IMR-90 (cell line): ENCODE measurements around the gene GNA15. TPM values are rescaled to one million over a fixed set of nuclear protein-coding genes. Genes with fewer than 3 reads are reported as not detected.

Source experiments
- ATAC-seq: fragments of 200-7000 bp; cut with Tn5 transposase; 2 replicates; pipeline ENCODE4 v1.9.1; 2020; ENCODE audit warnings: low read depth, mild to moderate bottlenecking, moderate library complexity
- BruUV-seq: library from RNA; stranded (reverse); fragments of 400-500 nt; replicated peaks from 2 replicates; lab custom pipeline; 2021; lab: Mats Ljungman, UMichigan
- CTCF ChIA-PET: fragments of 300-600 bp; formaldehyde crosslinking; extraction: SDS; loops from one replicate; lab custom pipeline; 2021; ENCODE audit warnings: antibody characterized with exemption; lab: Yijun Ruan, JAX
- POLR2A ChIA-PET: fragments of 300-600 bp; sonication (Branson Sonifier 250); formaldehyde crosslinking; loops from one replicate; lab custom pipeline; 2022; ENCODE audit warnings: antibody characterized with exemption; ENCODE audit not compliant: unreplicated experiment; lab: Charles Lee
- DNase-seq: peaks from one replicate; pipeline ENCODE4 v3.0.0; 2013
- H2AFZ ChIP-seq: replicated peaks from 2 replicates; pipeline ENCODE3; 2013; ENCODE audit warnings: low read length, mild to moderate bottlenecking; ENCODE audit not compliant: poor library complexity
- H2AK5ac ChIP-seq: 2 replicates; pipeline ENCODE4 v1.6.1; 2013; ENCODE audit warnings: low read depth, low read length, inconsistent platforms
- H2AK9ac ChIP-seq: replicated peaks from 2 replicates; pipeline ENCODE3; 2013; ENCODE audit warnings: mild to moderate bottlenecking, low read depth, low read length, moderate library complexity; ENCODE audit not compliant: poor library complexity
- H2BK120ac ChIP-seq: 2 replicates; pipeline ENCODE4 v1.6.1; 2013; ENCODE audit warnings: low read depth, low read length, inconsistent platforms
- H2BK15ac ChIP-seq: 3 replicates; pipeline ENCODE4 v1.6.1; 2013; ENCODE audit warnings: low read depth, low read length, inconsistent platforms
- H2BK20ac ChIP-seq: 2 replicates; pipeline ENCODE4 v1.6.1; 2013; ENCODE audit warnings: low read depth, mild to moderate bottlenecking, inconsistent platforms, low read length, moderate library complexity
- H2BK5ac ChIP-seq: 2 replicates; pipeline ENCODE4 v1.6.1; 2013; ENCODE audit warnings: mild to moderate bottlenecking, low read depth, low read length, inconsistent platforms; ENCODE audit not compliant: poor library complexity, severe bottlenecking
- H3K14ac ChIP-seq: replicated peaks from 2 replicates; pipeline ENCODE4 v1.6.1; 2013; ENCODE audit warnings: low read depth, low read length, inconsistent platforms
- H3K18ac ChIP-seq: 2 replicates; pipeline ENCODE4 v1.6.1; 2013; ENCODE audit warnings: low read depth, low read length, control low read depth
- H3K23ac ChIP-seq: 2 replicates; pipeline ENCODE4 v1.6.1; 2013; ENCODE audit warnings: low read depth, low read length, inconsistent platforms
- H3K27ac ChIP-seq: 2 replicates; pipeline ENCODE4 v1.5.1; 2013; ENCODE audit warnings: mild to moderate bottlenecking, control low read depth, low read length; ENCODE audit not compliant: insufficient read depth
- H3K27me3 ChIP-seq: 2 replicates; pipeline ENCODE4 v1.6.1; 2013; ENCODE audit warnings: low read length; ENCODE audit not compliant: control insufficient read depth, insufficient read depth
- H3K36me3 ChIP-seq: 2 replicates; pipeline ENCODE4 v1.6.1; 2013; ENCODE audit warnings: low read length, mixed read lengths; ENCODE audit not compliant: control insufficient read depth, insufficient read depth
- H3K4ac ChIP-seq: 2 replicates; pipeline ENCODE4 v1.6.1; 2013; ENCODE audit warnings: low read depth, low read length, inconsistent platforms
- H3K4me1 ChIP-seq: 2 replicates; pipeline ENCODE4 v1.6.1; 2013; ENCODE audit warnings: low read length, mixed read lengths; ENCODE audit not compliant: control insufficient read depth, insufficient read depth
- H3K4me2 ChIP-seq: 2 replicates; pipeline ENCODE4 v1.6.1; 2013; ENCODE audit warnings: low read depth, mild to moderate bottlenecking, control low read depth, low read length, moderate library complexity
- H3K4me3 ChIP-seq: 2 replicates; pipeline ENCODE4 v1.5.1; 2013; ENCODE audit warnings: low read depth, mild to moderate bottlenecking, control low read depth, low read length, moderate library complexity; ENCODE audit not compliant: insufficient read depth
- H3K56ac ChIP-seq: 2 replicates; pipeline ENCODE4 v1.6.1; 2013; ENCODE audit warnings: low read length, inconsistent platforms; ENCODE audit not compliant: insufficient read depth; ENCODE audit errors: extremely low read depth
- H3K79me1 ChIP-seq, 2 experiments: 2 replicates each; pipeline ENCODE4 v1.6.1; 2013; ENCODE audit warnings: low read length in 2 of 2, inconsistent platforms in 1 of 2, low read depth in 1 of 2
- H3K9ac ChIP-seq: 2 replicates; pipeline ENCODE4 v1.6.1; 2013; ENCODE audit warnings: low read depth, low read length, control low read depth
- H3K9me1 ChIP-seq: 2 replicates; pipeline ENCODE4 v1.6.1; 2013; ENCODE audit warnings: low read length, inconsistent platforms; ENCODE audit not compliant: insufficient read depth
- H3K9me3 ChIP-seq: 2 replicates; pipeline ENCODE4 v1.6.1; 2013; ENCODE audit warnings: low read length; ENCODE audit not compliant: control insufficient read depth, insufficient read depth
- H4K20me1 ChIP-seq: 2 replicates; pipeline ENCODE4 v1.6.1; 2013; ENCODE audit warnings: low read length, inconsistent platforms; ENCODE audit not compliant: insufficient read depth
- H4K5ac ChIP-seq: 2 replicates; pipeline ENCODE4 v1.6.1; 2013; ENCODE audit warnings: mild to moderate bottlenecking, low read depth, low read length, control low read depth
- H4K8ac ChIP-seq, 2 experiments: 2 replicates each; pipeline ENCODE4 v1.6.1; 2013; ENCODE audit warnings: low read depth in 2 of 2, low read length in 2 of 2, control low read depth in 1 of 2, inconsistent platforms in 1 of 2
- H4K91ac ChIP-seq: 2 replicates; pipeline ENCODE4 v1.6.1; 2013; ENCODE audit warnings: low read depth, low read length, inconsistent platforms; ENCODE audit not compliant: insufficient read depth
- BHLHE40 ChIP-seq: fragments of 150-350 bp; IDR thresholded peaks from 2 replicates; pipeline ENCODE4 v1.6.1; 2016; ENCODE audit warnings: mild to moderate bottlenecking, low read depth, low read length
- CEBPB ChIP-seq: IDR thresholded peaks from 2 replicates; pipeline ENCODE4 v1.6.1; 2012; ENCODE audit warnings: low read depth, low read length, improper control_type of control experiment
- FOS ChIP-seq: fragments of 150-350 bp; IDR thresholded peaks from 2 replicates; pipeline ENCODE4 v1.6.1; 2016; ENCODE audit warnings: low read depth, low read length
- MAFK ChIP-seq: IDR thresholded peaks from 2 replicates; pipeline ENCODE4 v1.6.1; 2012; ENCODE audit warnings: low read depth, low read length, improper control_type of control experiment
- MXI1 ChIP-seq: IDR thresholded peaks from 2 replicates; pipeline ENCODE4 v1.6.1; 2012; ENCODE audit warnings: low read depth, mild to moderate bottlenecking, low read length, moderate library complexity, borderline replicate concordance
- NFE2L2 ChIP-seq: fragments of 150-350 bp; IDR thresholded peaks from 2 replicates; pipeline ENCODE4 v1.6.1; 2016; ENCODE audit warnings: low read depth, mild to moderate bottlenecking, low read length
- RCOR1 ChIP-seq: IDR thresholded peaks from 2 replicates; pipeline ENCODE4 v1.6.1; 2012; ENCODE audit warnings: mild to moderate bottlenecking, low read length, improper control_type of control experiment; ENCODE audit not compliant: insufficient replicate concordance
- WGBS, 2 experiments: methylation state at CpG; one replicate each; pipeline versions ENCODE4 v1.1.5 to v1.1.7; 2013; ENCODE audit warnings: missing lambda C conversion rate in 2 of 2; ENCODE audit not compliant: insufficient read length in 1 of 2; ENCODE audit errors: extremely low coverage in 2 of 2; 5-methylcytosine and 5-hydroxymethylcytosine counted together
- dilution Hi-C: fragments of 300-500 bp; cut with HindIII; formaldehyde crosslinking; loops from one replicate; pipeline ENCODE4 v1.14.3; 2018; ENCODE audit warnings: low sequenced_read_pairs; ENCODE audit not compliant: unreplicated experiment
- in situ Hi-C: fragments of 300-500 bp; cut with MboI; formaldehyde crosslinking; loops from 3 replicates; pipeline ENCODE4 v1.14.3; 2019; ENCODE audit warnings: low sequenced_read_pairs, inconsistent platforms, mixed read lengths
- intact Hi-C: fragments of 100-400 bp; cut with micrococcal nuclease; formaldehyde crosslinking; loops from 2 replicates; pipeline ENCODE4 v1.10.0; 2022
- polyA plus RNA-seq, 3 experiments: library from polyadenylated mRNA; depleted of rRNA; stranded (reverse); fragments of >200 nt; gene quantifications; 2 replicates each; pipeline ENCODE4 v1.2.3, GENCODE V29; 2012; ENCODE audit warnings: low replicate concordance in 1 of 3
- total RNA-seq: library from RNA; depleted of rRNA; stranded (reverse); fragments of >200 nt; gene quantifications from 2 replicates; pipeline ENCODE4 v1.2.3, GENCODE V29; 2012
- TF ChIP-seq, protein P1 (sequence below): fragments of 150-350 bp; IDR thresholded peaks from 2 replicates; pipeline ENCODE4 v1.6.1; 2016; ENCODE audit warnings: low read depth, mild to moderate bottlenecking, low read length, moderate library complexity, borderline replicate concordance

Gene GNA15
- total and polyA plus RNA-seq, 2 of the 4 experiments (the other 2 are of a cell fraction): 0.18 TPM; not detected in 1

DNA sequence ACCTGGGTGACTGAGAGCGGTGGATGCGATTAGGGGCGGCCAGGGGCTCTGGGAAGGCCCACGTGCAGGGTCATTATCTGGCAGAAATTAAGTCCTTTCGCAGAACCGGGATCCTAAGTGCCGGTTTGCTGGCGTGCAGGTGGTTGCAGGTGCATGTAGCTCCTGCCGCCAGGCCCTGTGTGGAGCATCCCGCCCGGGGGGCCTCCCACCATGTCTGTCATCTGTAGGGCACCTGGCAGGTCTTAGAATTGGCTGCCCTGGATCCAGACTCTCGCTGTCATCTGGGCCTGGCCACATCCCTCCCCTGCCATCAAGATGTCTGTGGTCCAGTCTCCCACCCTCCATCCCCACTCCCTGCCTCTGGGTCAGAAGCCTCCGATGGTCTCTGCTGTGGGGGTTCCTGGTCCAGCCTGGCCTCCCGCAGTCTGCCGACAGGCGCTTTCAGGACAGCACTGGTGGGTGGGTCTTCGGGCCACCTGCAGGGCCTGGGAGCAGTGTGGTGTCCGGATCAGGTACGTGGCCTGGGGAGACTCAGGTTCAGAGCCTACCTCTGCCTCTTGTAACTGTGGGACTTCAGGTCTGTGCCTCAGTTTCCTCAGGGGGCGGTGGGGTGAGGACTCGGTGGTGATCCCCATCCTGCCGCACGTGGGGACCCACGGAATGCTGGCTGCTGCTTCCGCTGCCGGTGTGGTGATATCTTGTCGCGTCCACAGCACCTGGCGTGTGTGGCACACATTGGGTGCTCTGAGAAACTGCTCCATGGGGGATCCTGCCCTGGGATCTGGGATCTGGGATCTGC, 36.3 kb upstream of the GNA15 start:
- POLR2A ChIA-PET: no interaction called here
- Histone ChIP-seq H3K27ac (no peak overlapping the region), H3K23ac (no peak overlapping the region), H3K18ac (no peak overlapping the region), H3K36me3 (no peaks in the 10 kb centered on the region), H2BK15ac (no peak overlapping the region), H3K4me3 (no peak overlapping the region), H4K20me1 (peaks cover 97% of the 10 kb centered on the region), H3K56ac (no peak overlapping the region), H3K4ac (no peak overlapping the region), H2BK20ac (no peak overlapping the region), H4K91ac (no peak overlapping the region), H2AK9ac (peak overlapping the region; percentile 63), H2AFZ (no peak overlapping the region), H4K5ac (no peak overlapping the region), H3K9ac (no peak overlapping the region), H3K4me2 (no peak overlapping the region), H2BK5ac (no peak overlapping the region), H4K8ac (no peak overlapping the region), H3K79me1 (peaks cover 4 to 85% of the 10 kb centered on the region in 2 experiments; a peak in 3 of 4 replicates), H3K27me3 (no peaks in the 10 kb centered on the region), H3K9me1 (peaks cover 12% of the 10 kb centered on the region; the same call in 1 of the 2 replicates), H2AK5ac (no peak overlapping the region; the same call in 1 of the 2 replicates), H3K14ac (no peak overlapping the region), H3K9me3 (no peaks in the 10 kb centered on the region), H2BK120ac (no peak overlapping the region), H3K4me1 (peaks cover 22% of the 10 kb centered on the region)
- in situ Hi-C loops: loop anchor here (5.0 kb wide), 1 partner anchor 147 kb away; no protein-coding TSS in a partner anchor
- ATAC-seq: no peak
- 95% methylated on average over 26 of the region's 29 CpGs; no CpG with 5 or more reads in 1 of the 2 experiments for WGBS, 2 experiments
- no peak for TF ChIP-seq FOS
- no peak for TF ChIP-seq MXI1
- TF ChIP-seq CEBPB: no peak
- no peak for TF ChIP-seq BHLHE40
- no peak for TF ChIP-seq MAFK
- TF ChIP-seq NFE2L2: no peak
- no peak for TF ChIP-seq RCOR1
- TF ChIP-seq, protein P1, sequence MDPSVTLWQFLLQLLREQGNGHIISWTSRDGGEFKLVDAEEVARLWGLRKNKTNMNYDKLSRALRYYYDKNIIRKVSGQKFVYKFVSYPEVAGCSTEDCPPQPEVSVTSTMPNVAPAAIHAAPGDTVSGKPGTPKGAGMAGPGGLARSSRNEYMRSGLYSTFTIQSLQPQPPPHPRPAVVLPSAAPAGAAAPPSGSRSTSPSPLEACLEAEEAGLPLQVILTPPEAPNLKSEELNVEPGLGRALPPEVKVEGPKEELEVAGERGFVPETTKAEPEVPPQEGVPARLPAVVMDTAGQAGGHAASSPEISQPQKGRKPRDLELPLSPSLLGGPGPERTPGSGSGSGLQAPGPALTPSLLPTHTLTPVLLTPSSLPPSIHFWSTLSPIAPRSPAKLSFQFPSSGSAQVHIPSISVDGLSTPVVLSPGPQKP: no peak
- intact Hi-C loops: no loop called here
- CTCF ChIA-PET: no interaction called here
- BruUV-seq: no TSS peak
- dilution Hi-C loops: no loop called here
- DNase-seq: no peak
